WTC11 (cell line): Measurements from ENCODE around the gene ZNRF3. TPM values are rescaled to one million over a fixed set of nuclear protein-coding genes. Genes with fewer than 3 reads are reported as not detected.

ENCODE experiments used
- ATAC-seq: fragments of 200-7000 bp; cut with Tn5 transposase; 2 replicates; pipeline ENCODE4 v1.10.0; 2021; ENCODE audit warnings: mild to moderate bottlenecking, moderate library complexity
- CTCF ChIA-PET: fragments of 300-600 bp; sonication (Branson Sonifier 250); formaldehyde crosslinking; loops from one replicate; lab custom pipeline; 2021; ENCODE audit warnings: antibody characterized with exemption; lab: Charles Lee
- POLR2A ChIA-PET: fragments of 350-600 bp; sonication (Branson Sonifier 250); formaldehyde crosslinking; loops from one replicate; lab custom pipeline; 2021; ENCODE audit warnings: antibody characterized with exemption; lab: Charles Lee
- DNase-seq: peaks from one replicate; pipeline ENCODE4 v3.0.0; 2021; ENCODE audit warnings: low spot score
- H3K27ac Mint-ChIP-seq: 2 replicates; pipeline ENCODE4 v1.8.0; 2021; ENCODE audit warnings: mixed read lengths
- H3K27me3 Mint-ChIP-seq: 2 replicates; pipeline ENCODE4 v1.8.0; 2021; ENCODE audit warnings: low read depth, mild to moderate bottlenecking, moderate library complexity, mixed read lengths
- H3K36me3 Mint-ChIP-seq: 2 replicates; pipeline ENCODE4 v1.8.0; 2021; ENCODE audit warnings: mixed read lengths
- H3K4me1 Mint-ChIP-seq: 2 replicates; pipeline ENCODE4 v1.8.0; 2022; ENCODE audit warnings: mixed read lengths
- H3K4me3 Mint-ChIP-seq: 2 replicates; pipeline ENCODE4 v1.8.0; 2021; ENCODE audit warnings: mild to moderate bottlenecking, moderate library complexity, mixed read lengths
- H3K9me3 Mint-ChIP-seq: 2 replicates; pipeline ENCODE4 v1.8.0; 2021; ENCODE audit warnings: mixed read lengths
- CDX4 ChIP-seq: fragments of 250-450 bp; sonication (Bioruptor Pico); IDR thresholded peaks from 2 replicates; pipeline ENCODE4 v1.9.0; 2021; ENCODE audit warnings: moderate library complexity, mild to moderate bottlenecking, inconsistent platforms, borderline replicate concordance
- CREB1 ChIP-seq: sonication (generic); formaldehyde crosslinking; IDR thresholded peaks from 2 replicates; pipeline ENCODE4 v1.8.0; 2023; ENCODE audit warnings: mild to moderate bottlenecking, missing genetic modification reagents
- CREM ChIP-seq: sonication (generic); formaldehyde crosslinking; IDR thresholded peaks from 2 replicates; pipeline ENCODE4 v1.8.1; 2022; ENCODE audit warnings: mild to moderate bottlenecking, missing genetic modification reagents, moderate library complexity
- E2F1 ChIP-seq: sonication (generic); formaldehyde crosslinking; IDR thresholded peaks from 2 replicates; pipeline ENCODE4 v1.8.0; 2022; ENCODE audit warnings: mild to moderate bottlenecking, missing genetic modification reagents
- ESRRA ChIP-seq: sonication (generic); formaldehyde crosslinking; IDR thresholded peaks from 2 replicates; pipeline ENCODE4 v1.8.1; 2022; ENCODE audit warnings: mild to moderate bottlenecking, missing genetic modification reagents, borderline replicate concordance
- ETV6 ChIP-seq: sonication (generic); formaldehyde crosslinking; IDR thresholded peaks from 2 replicates; pipeline ENCODE4 v1.8.1; 2022; ENCODE audit warnings: mild to moderate bottlenecking, missing genetic modification reagents
- GABPB1 ChIP-seq: sonication (generic); formaldehyde crosslinking; IDR thresholded peaks from 2 replicates; pipeline ENCODE4 v1.8.1; 2023; ENCODE audit warnings: mild to moderate bottlenecking, missing genetic modification reagents
- GRHL2 ChIP-seq: fragments of 250-450 bp; sonication (Bioruptor Pico); IDR thresholded peaks from 2 replicates; pipeline ENCODE4 v1.8.0; 2022; ENCODE audit warnings: mild to moderate bottlenecking, moderate library complexity; ENCODE audit not compliant: insufficient replicate concordance, severe bottlenecking
- HMGA2 ChIP-seq: fragments of 250-450 bp; sonication (Bioruptor Pico); IDR thresholded peaks from 2 replicates; pipeline ENCODE4 v1.4.0; 2021; ENCODE audit warnings: mild to moderate bottlenecking, moderate library complexity
- IRF2 ChIP-seq: sonication (generic); formaldehyde crosslinking; IDR thresholded peaks from 2 replicates; pipeline ENCODE4 v1.8.0; 2022; ENCODE audit warnings: low read depth, missing genetic modification reagents, borderline replicate concordance
- NR2C2 ChIP-seq: sonication (generic); formaldehyde crosslinking; IDR thresholded peaks from 2 replicates; pipeline ENCODE4 v1.8.0; 2022; ENCODE audit warnings: mild to moderate bottlenecking, missing genetic modification reagents
- RELA ChIP-seq: sonication (generic); formaldehyde crosslinking; IDR thresholded peaks from 2 replicates; pipeline ENCODE4 v1.8.1; 2022; ENCODE audit warnings: missing genetic modification reagents, mild to moderate bottlenecking, borderline replicate concordance
- SMAD4 ChIP-seq: sonication (generic); formaldehyde crosslinking; IDR thresholded peaks from 2 replicates; pipeline ENCODE4 v1.8.0; 2022; ENCODE audit warnings: mild to moderate bottlenecking, missing genetic modification reagents
- SP1 ChIP-seq: sonication (generic); formaldehyde crosslinking; conservative IDR thresholded peaks from 2 replicates; pipeline ENCODE4 v1.8.1; 2022; ENCODE audit warnings: missing genetic modification reagents
- TCF7 ChIP-seq: sonication (generic); formaldehyde crosslinking; IDR thresholded peaks from 2 replicates; pipeline ENCODE4 v1.8.0; 2022; ENCODE audit warnings: mild to moderate bottlenecking, low read depth, missing genetic modification reagents, moderate library complexity
- TP53 ChIP-seq: sonication (generic); formaldehyde crosslinking; IDR thresholded peaks from 2 replicates; pipeline ENCODE4 v1.8.1; 2023; ENCODE audit warnings: mild to moderate bottlenecking, missing genetic modification reagents
- USF2 ChIP-seq: sonication (generic); formaldehyde crosslinking; IDR thresholded peaks from 2 replicates; pipeline ENCODE4 v1.8.1; 2023; ENCODE audit warnings: mild to moderate bottlenecking, missing genetic modification reagents, moderate library complexity
- ZBTB21 ChIP-seq: sonication (generic); formaldehyde crosslinking; IDR thresholded peaks from 2 replicates; pipeline ENCODE4 v1.8.1; 2023; ENCODE audit warnings: mild to moderate bottlenecking, missing genetic modification reagents, borderline replicate concordance
- ZNF232 ChIP-seq: sonication (generic); formaldehyde crosslinking; IDR thresholded peaks from 2 replicates; pipeline ENCODE4 v1.8.0; 2022; ENCODE audit warnings: mild to moderate bottlenecking, missing genetic modification reagents
- ZNF263 ChIP-seq: sonication (generic); formaldehyde crosslinking; IDR thresholded peaks from 2 replicates; pipeline ENCODE4 v1.8.1; 2022; ENCODE audit warnings: low read depth, mild to moderate bottlenecking, moderate library complexity, missing genetic modification reagents
- ZNF416 ChIP-seq: fragments of 250-450 bp; sonication (Bioruptor Pico); IDR thresholded peaks from 2 replicates; pipeline ENCODE4 v1.9.0; 2021; ENCODE audit warnings: mild to moderate bottlenecking, inconsistent platforms
- ZNF423 ChIP-seq: fragments of 250-450 bp; sonication (Bioruptor Pico); IDR thresholded peaks from 2 replicates; pipeline ENCODE4 v2.1.2; 2022; ENCODE audit warnings: mild to moderate bottlenecking, moderate library complexity
- ZNF671 ChIP-seq: fragments of 250-450 bp; sonication (Bioruptor Pico); IDR thresholded peaks from 2 replicates; pipeline ENCODE4 v1.8.0; 2021; ENCODE audit warnings: mild to moderate bottlenecking
- total RNA-seq: library from RNA; stranded (reverse); gene quantifications from 3 replicates; pipeline ENCODE4 v1.2.3, GENCODE V29; 2021
- TF ChIP-seq, protein P1 (sequence below): fragments of 250-450 bp; sonication (Bioruptor Pico); IDR thresholded peaks from 2 replicates; pipeline ENCODE4 v1.9.0; 2021; ENCODE audit warnings: mild to moderate bottlenecking
- TF ChIP-seq, protein P2 (sequence below): sonication (generic); formaldehyde crosslinking; IDR thresholded peaks from 2 replicates; pipeline ENCODE4 v1.8.1; 2023; ENCODE audit warnings: mild to moderate bottlenecking, missing genetic modification reagents

Gene ZNRF3
- total RNA-seq, 1 experiment from 2014 or later, result 25.4 TPM

DNA sequence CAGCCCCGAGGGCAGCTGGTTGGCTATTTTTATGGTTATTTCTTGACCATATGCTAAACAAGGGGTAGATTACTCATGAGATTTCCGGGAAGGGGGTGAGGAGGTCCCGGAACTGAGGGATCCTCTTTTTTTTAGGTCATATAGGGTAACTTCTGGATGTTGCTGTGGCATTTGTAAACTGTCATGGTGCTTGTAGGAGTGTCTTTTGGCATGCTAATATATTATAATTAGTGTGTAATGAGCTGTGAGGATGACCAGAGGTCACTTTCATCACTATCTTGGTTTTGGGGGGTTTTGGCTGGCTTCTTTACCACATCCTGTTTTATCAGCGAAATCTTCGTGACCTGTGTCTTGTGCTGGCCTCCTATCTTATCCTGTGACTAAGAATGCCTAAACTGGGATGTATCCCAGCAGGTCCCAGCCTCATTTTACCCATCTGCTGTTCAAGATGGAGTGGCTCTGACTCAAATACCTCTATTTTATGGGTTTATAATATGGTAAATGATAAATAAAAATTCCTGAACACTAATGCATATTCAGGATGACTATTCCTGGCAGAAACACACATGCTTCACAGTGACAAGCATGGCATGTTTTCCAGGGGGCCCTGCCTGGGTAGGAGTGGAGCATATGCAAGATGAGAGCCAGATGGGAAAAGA lies 200.7 kb downstream of the ZNRF3 start:
- no peaks in the 10 kb centered on the region for H3K9me3 Mint-ChIP-seq
- H3K4me3 Mint-ChIP-seq, result no peak overlapping the region
- ATAC-seq (peak; percentile 41; the same call in 1 of the 2 replicates), DNase-seq (no peak)
- TF ChIP-seq CREM (CRISPR knock-in tag), result no peak
- no peak for TF ChIP-seq ZNF423 (CRISPR knock-in tag)
- TF ChIP-seq IRF2 (CRISPR knock-in tag), result no peak
- TF ChIP-seq, all 79 proteins: peak for 0
- POLR2A ChIA-PET, result interaction anchor here (0.6 kb wide), 1 partner anchor 11 kb away, joined by 4 read pairs; no protein-coding TSS in a partner anchor
- Mint-ChIP-seq H3K27me3 (no peaks in the 10 kb centered on the region), H3K36me3 (no peaks in the 10 kb centered on the region), H3K4me1 (peaks cover 27% of the 10 kb centered on the region), H3K27ac (no peak overlapping the region)
- CTCF ChIA-PET, result interaction anchor here (1.6 to 2.0 kb wide), 2 partner anchors 12 to 70 kb away, joined by 4 to 7 read pairs; partner anchors contain the start of gene KREMEN1

- ATAC-seq, result no peak
- TF ChIP-seq SP1 (CRISPR knock-in tag) (no peak), NR2C2 (CRISPR knock-in tag) (no peak), ZNF232 (CRISPR knock-in tag) (no peak), ETV6 (CRISPR knock-in tag) (no peak), ZBTB21 (CRISPR knock-in tag) (no peak), TCF7 (no peak), GABPB1 (CRISPR knock-in tag) (no peak), CREB1 (CRISPR knock-in tag) (no peak), USF2 (CRISPR knock-in tag) (no peak), HMGA2 (CRISPR knock-in tag) (no peak), SMAD4 (no peak), E2F1 (CRISPR knock-in tag) (no peak)
- TF ChIP-seq, protein P1, sequence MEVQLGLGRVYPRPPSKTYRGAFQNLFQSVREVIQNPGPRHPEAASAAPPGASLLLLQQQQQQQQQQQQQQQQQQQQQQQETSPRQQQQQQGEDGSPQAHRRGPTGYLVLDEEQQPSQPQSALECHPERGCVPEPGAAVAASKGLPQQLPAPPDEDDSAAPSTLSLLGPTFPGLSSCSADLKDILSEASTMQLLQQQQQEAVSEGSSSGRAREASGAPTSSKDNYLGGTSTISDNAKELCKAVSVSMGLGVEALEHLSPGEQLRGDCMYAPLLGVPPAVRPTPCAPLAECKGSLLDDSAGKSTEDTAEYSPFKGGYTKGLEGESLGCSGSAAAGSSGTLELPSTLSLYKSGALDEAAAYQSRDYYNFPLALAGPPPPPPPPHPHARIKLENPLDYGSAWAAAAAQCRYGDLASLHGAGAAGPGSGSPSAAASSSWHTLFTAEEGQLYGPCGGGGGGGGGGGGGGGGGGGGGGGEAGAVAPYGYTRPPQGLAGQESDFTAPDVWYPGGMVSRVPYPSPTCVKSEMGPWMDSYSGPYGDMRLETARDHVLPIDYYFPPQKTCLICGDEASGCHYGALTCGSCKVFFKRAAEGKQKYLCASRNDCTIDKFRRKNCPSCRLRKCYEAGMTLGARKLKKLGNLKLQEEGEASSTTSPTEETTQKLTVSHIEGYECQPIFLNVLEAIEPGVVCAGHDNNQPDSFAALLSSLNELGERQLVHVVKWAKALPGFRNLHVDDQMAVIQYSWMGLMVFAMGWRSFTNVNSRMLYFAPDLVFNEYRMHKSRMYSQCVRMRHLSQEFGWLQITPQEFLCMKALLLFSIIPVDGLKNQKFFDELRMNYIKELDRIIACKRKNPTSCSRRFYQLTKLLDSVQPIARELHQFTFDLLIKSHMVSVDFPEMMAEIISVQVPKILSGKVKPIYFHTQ (CRISPR knock-in tag), result no peak
- Mint-ChIP-seq H3K36me3 (no peaks in the 10 kb centered on the region), H3K9me3 (no peaks in the 10 kb centered on the region), H3K27me3 (no peaks in the 10 kb centered on the region), H3K4me3 (no peak overlapping the region), H3K27ac (no peak overlapping the region), H3K4me1 (peaks cover 24% of the 10 kb centered on the region)
- POLR2A ChIA-PET, result no interaction called here
- DNase-seq, result no peak
- CTCF ChIA-PET, result interaction anchor here (1.6 kb wide), 1 partner anchor 67 kb away, joined by 3 read pairs; no protein-coding TSS in a partner anchor
These were observed 203.6 kb downstream of the ZNRF3 start for GRCh38 chr22:29087012-29087411.

GRCh38 chr22:29088809-29089208 lies 205.4 kb downstream of the ZNRF3 start:
- Mint-ChIP-seq H3K27me3 (no peaks in the 10 kb centered on the region), H3K4me1 (peaks cover 10% of the 10 kb centered on the region), H3K4me3 (no peak overlapping the region), H3K36me3 (no peaks in the 10 kb centered on the region), H3K9me3 (no peaks in the 10 kb centered on the region), H3K27ac (no peak overlapping the region)
- CTCF ChIA-PET, result no interaction called here
- ATAC-seq (no peak), DNase-seq (no peak)
- TF ChIP-seq CREM (CRISPR knock-in tag) (no peak), RELA (CRISPR knock-in tag) (no peak), ZNF263 (CRISPR knock-in tag) (no peak), CDX4 (CRISPR knock-in tag) (no peak), GRHL2 (CRISPR knock-in tag) (no peak), ESRRA (CRISPR knock-in tag) (no peak), TP53 (CRISPR knock-in tag) (no peak), ZNF671 (CRISPR knock-in tag) (no peak), SP1 (CRISPR knock-in tag) (no peak), ZNF423 (CRISPR knock-in tag) (no peak), ZNF416 (CRISPR knock-in tag) (no peak)
- TF ChIP-seq, protein P2, sequence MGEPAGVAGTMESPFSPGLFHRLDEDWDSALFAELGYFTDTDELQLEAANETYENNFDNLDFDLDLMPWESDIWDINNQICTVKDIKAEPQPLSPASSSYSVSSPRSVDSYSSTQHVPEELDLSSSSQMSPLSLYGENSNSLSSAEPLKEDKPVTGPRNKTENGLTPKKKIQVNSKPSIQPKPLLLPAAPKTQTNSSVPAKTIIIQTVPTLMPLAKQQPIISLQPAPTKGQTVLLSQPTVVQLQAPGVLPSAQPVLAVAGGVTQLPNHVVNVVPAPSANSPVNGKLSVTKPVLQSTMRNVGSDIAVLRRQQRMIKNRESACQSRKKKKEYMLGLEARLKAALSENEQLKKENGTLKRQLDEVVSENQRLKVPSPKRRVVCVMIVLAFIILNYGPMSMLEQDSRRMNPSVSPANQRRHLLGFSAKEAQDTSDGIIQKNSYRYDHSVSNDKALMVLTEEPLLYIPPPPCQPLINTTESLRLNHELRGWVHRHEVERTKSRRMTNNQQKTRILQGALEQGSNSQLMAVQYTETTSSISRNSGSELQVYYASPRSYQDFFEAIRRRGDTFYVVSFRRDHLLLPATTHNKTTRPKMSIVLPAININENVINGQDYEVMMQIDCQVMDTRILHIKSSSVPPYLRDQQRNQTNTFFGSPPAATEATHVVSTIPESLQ (CRISPR knock-in tag), result no peak
- POLR2A ChIA-PET, result no interaction called here
